CD4-positive, alpha-beta T cell (primary cell): Measurements from ENCODE around the gene DGLUCY. TPM values are rescaled to one million over a fixed set of nuclear protein-coding genes. Genes with fewer than 3 reads are reported as not detected.
"Not testable (repeated sequence)": the region's sequence is repeated elsewhere in the genome, so short reads cannot be mapped to it uniquely, and the experiment has no call there.

Experiments
- ATAC-seq: fragments of 200-7000 bp; cut with Tn5 transposase; one replicate; pipeline ENCODE4 v1.10.0; 2022; ENCODE audit warnings: mild to moderate bottlenecking; ENCODE audit not compliant: poor library complexity
- CTCF ChIA-PET: fragments of 350-600 bp; sonication (Branson Sonifier 250); formaldehyde crosslinking; loops from one replicate; lab custom pipeline; 2021; ENCODE audit warnings: antibody characterized with exemption, inconsistent platforms; lab: Charles Lee
- POLR2A ChIA-PET: fragments of 350-600 bp; sonication (Branson Sonifier 250); formaldehyde crosslinking; loops from one replicate; lab custom pipeline; 2021; ENCODE audit warnings: antibody characterized with exemption, inconsistent platforms; lab: Charles Lee
- DNase-seq, 14 experiments: peaks; one replicate each; pipeline ENCODE4 v3.0.0-alpha.2; 2013 to 2020; ENCODE audit warnings: mixed read lengths in 2 of 14
- H3K27ac ChIP-seq, 2 donors: one replicate each; pipeline versions ENCODE4 v1.5.1 to v1.7.0; 2013; ENCODE audit warnings: low read length in 2 of 2, low read depth in 1 of 2, mild to moderate bottlenecking in 1 of 2
- H3K27me3 ChIP-seq, 2 experiments: 1 replicate in 1 of 2; 2 replicates in 1 of 2; pipeline versions ENCODE4 v1.6.1 to v1.7.0; 2013; ENCODE audit warnings: low read length in 2 of 2, control low read depth in 1 of 2, mild to moderate bottlenecking in 1 of 2, moderate library complexity in 1 of 2; ENCODE audit not compliant: insufficient read depth in 2 of 2, control insufficient read depth in 1 of 2
- H3K36me3 ChIP-seq: one replicate; pipeline ENCODE4 v1.6.1; 2013; ENCODE audit warnings: low read length, control low read depth; ENCODE audit not compliant: insufficient read depth
- H3K4me1 ChIP-seq: one replicate; pipeline ENCODE4 v1.6.1; 2013; ENCODE audit warnings: low read length, control low read depth; ENCODE audit not compliant: insufficient read depth
- H3K4me3 ChIP-seq: one replicate; pipeline ENCODE4 v1.5.1; 2013; ENCODE audit warnings: mild to moderate bottlenecking, low read length, moderate library complexity
- H3K9me3 ChIP-seq, 2 experiments: 1 replicate in 1 of 2; 2 replicates in 1 of 2; pipeline versions ENCODE4 v1.6.1 to v1.7.0; 2013; ENCODE audit warnings: low read length in 2 of 2, mild to moderate bottlenecking in 2 of 2, control low read depth in 1 of 2, moderate library complexity in 1 of 2; ENCODE audit not compliant: control insufficient read depth in 1 of 2, insufficient read depth in 1 of 2
- H3K27ac Mint-ChIP-seq: one replicate; pipeline ENCODE4 v1.8.0; 2020; ENCODE audit warnings: mixed read lengths
- H3K27me3 Mint-ChIP-seq: one replicate; pipeline ENCODE4 v1.8.0; 2021; ENCODE audit warnings: mixed read lengths
- H3K36me3 Mint-ChIP-seq: one replicate; pipeline ENCODE4 v1.8.0; 2021; ENCODE audit warnings: low read depth, mixed read lengths
- H3K4me1 Mint-ChIP-seq: one replicate; pipeline ENCODE4 v1.8.0; 2021; ENCODE audit warnings: low read depth, mixed read lengths
- H3K4me3 Mint-ChIP-seq: one replicate; pipeline ENCODE4 v1.8.0; 2020; ENCODE audit warnings: mild to moderate bottlenecking, mixed read lengths
- H3K9me3 Mint-ChIP-seq: one replicate; pipeline ENCODE4 v1.8.0; 2020; ENCODE audit warnings: mixed read lengths
- CTCF ChIP-seq: fragments of 200-600 bp; IDR thresholded peaks from one replicate; pipeline ENCODE4 v1.8.0; 2022; ENCODE audit warnings: antibody characterized with exemption, mild to moderate bottlenecking
- intact Hi-C, 2 experiments: fragments of 100-400 bp; cut with DNase I in 1 of 2; cut with micrococcal nuclease in 1 of 2; formaldehyde crosslinking; loops; one replicate each; pipeline versions ENCODE4 v1.15.1 to v1.9.0; 2023 to 2025; cut with DNase I, micrococcal nuclease
- total RNA-seq, 174 experiments: library from RNA in 2 of 174; stranded (reverse) in 2 of 174; gene quantifications; one replicate each; pipeline ENCODE4 v1.2.3 and lab custom pipeline; 2021 to 2026

Gene DGLUCY
- total RNA-seq, 2 experiments from 2014 or later, result 33.0 to 34.9 TPM

GRCh38 chr14:91177073-91178034 lies 63.5 kb downstream of the DGLUCY start:
- Mint-ChIP-seq H3K9me3 (no peaks in the 10 kb centered on the region), H3K36me3 (peaks cover 56% of the 10 kb centered on the region), H3K27ac (peak overlapping the region; percentile 47), H3K4me1 (peaks cover 17% of the 10 kb centered on the region), H3K4me3 (no peak overlapping the region), H3K27me3 (no peaks in the 10 kb centered on the region)
- DNase-seq, result peak; percentile 47 to 89 (median 58)
- peak overlapping the region in 1 of 2 donors; percentile 40 for H3K27ac ChIP-seq
- intact Hi-C loops, result loop anchor here (1.0 to 5.0 kb wide), 3 partner anchors 90 to 241 kb away; no protein-coding TSS in a partner anchor
- H3K27me3 ChIP-seq, result no peaks in the 10 kb centered on the region
- POLR2A ChIA-PET, result interaction anchor here (0.8 to 4.1 kb wide), 14 partner anchors 17 to 275 kb away, joined by 3 to 25 read pairs (median 5); partner anchors contain the start of gene GPR68
- CTCF ChIA-PET, result interaction anchor here (0.7 to 7.7 kb wide), 33 partner anchors 8 to 278 kb away, joined by 3 to 103 read pairs (median 4); partner anchors contain the start of gene GPR68
- ATAC-seq, result peak; percentile 93
- peak; percentile 91 for TF ChIP-seq CTCF
- H3K4me1 ChIP-seq, result peaks cover 17% of the 10 kb centered on the region
- H3K9me3 ChIP-seq, result no peaks in the 10 kb centered on the region
- H3K36me3 ChIP-seq, result peaks cover 62% of the 10 kb centered on the region
- H3K4me3 ChIP-seq, result no peak overlapping the region

GRCh38 chr14:91180611-91181010 lies 66.7 kb downstream of the DGLUCY start:
- Histone ChIP-seq H3K36me3 (peaks cover 61% of the 10 kb centered on the region), H3K4me3 (no peak overlapping the region), H3K27me3 (no peaks in the 10 kb centered on the region), H3K9me3 (no peaks in the 10 kb centered on the region), H3K4me1 (peaks cover 14% of the 10 kb centered on the region), H3K27ac (no peak overlapping the region)
- no peak for ATAC-seq
- intact Hi-C loops, result no loop called here
- no peak for DNase-seq
- H3K36me3 Mint-ChIP-seq, result peaks cover 53% of the 10 kb centered on the region
- ChIA-PET CTCF (no interaction called here), POLR2A (interaction anchor here (0.7 kb wide), 1 partner anchor 14 kb away, joined by 6 read pairs; no protein-coding TSS in a partner anchor)
- TF ChIP-seq CTCF, result no peak
- no peak overlapping the region for H3K27ac Mint-ChIP-seq
- peaks cover 11% of the 10 kb centered on the region for H3K4me1 Mint-ChIP-seq
- H3K9me3 Mint-ChIP-seq, result no peaks in the 10 kb centered on the region
- H3K4me3 Mint-ChIP-seq, result no peak overlapping the region
- H3K27me3 Mint-ChIP-seq, result no peaks in the 10 kb centered on the region

DNA sequence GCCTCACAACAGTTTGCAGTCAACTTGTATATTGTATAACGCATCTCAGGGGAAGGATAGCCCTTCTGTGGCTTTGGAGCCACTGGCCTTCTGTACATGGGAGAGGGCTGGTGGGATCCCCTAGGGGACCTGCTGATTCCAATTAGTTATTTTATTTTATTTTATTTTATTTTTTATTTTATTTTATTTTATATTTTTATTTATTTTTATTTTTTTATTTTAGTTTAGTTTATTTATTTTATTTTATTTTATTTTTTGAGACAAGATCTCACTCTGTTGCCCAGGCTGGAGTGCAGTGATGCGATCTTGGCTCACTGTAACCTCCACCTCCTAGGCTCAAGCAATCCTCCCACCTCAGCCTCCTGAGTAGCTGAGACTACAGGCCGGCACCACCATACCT lies 68.9 kb downstream of the DGLUCY start:
- not testable (repeated sequence) for H3K9me3 Mint-ChIP-seq
- peaks cover 58% of the 10 kb centered on the region for H3K36me3 Mint-ChIP-seq

More for the DNA sequence above, 68.9 kb downstream of the DGLUCY start:
- POLR2A ChIA-PET, H3K27me3 ChIP-seq, H3K27ac Mint-ChIP-seq, ATAC-seq, H3K9me3 ChIP-seq, intact Hi-C loops, H3K4me1 Mint-ChIP-seq, H3K27me3 Mint-ChIP-seq, H3K27ac ChIP-seq, H3K4me3 ChIP-seq, H3K4me1 ChIP-seq, CTCF ChIA-PET, DNase-seq, H3K4me3 Mint-ChIP-seq: not testable (repeated sequence)
- peaks cover 59% of the 10 kb centered on the region for H3K36me3 ChIP-seq
